Vagina (tissue), 2 donors: ENCODE results near the gene RIOX2. TPM values are rescaled to one million over a fixed set of nuclear protein-coding genes. Genes with fewer than 3 reads are reported as not detected.
"Not testable (repeated sequence)": the region's sequence is repeated elsewhere in the genome, so short reads cannot be mapped to it uniquely, and the experiment has no call there.

Source experiments
- DNase-seq, 2 donors: peaks; one replicate each; pipeline ENCODE4 v3.0.0-alpha.2; 2017; ENCODE audit errors: extremely low spot score in 2 of 2
- H3K27ac ChIP-seq: fragments of 200-600 bp; sonication (generic); one replicate; pipeline ENCODE4 v1.5.1; 2019
- H3K27me3 ChIP-seq: fragments of 200-600 bp; sonication (generic); one replicate; pipeline ENCODE4 v1.5.1; 2019
- H3K36me3 ChIP-seq, 2 donors: fragments of 200-600 bp; sonication (generic); one replicate each; pipeline ENCODE4 v1.5.1; 2017 to 2019
- H3K4me1 ChIP-seq: fragments of 200-600 bp; sonication (generic); one replicate; pipeline ENCODE4 v1.5.1; 2019
- H3K4me3 ChIP-seq, 2 donors: fragments of 200-600 bp; sonication (generic); 1 replicate in 1 of 2; 2 replicates in 1 of 2; pipeline ENCODE4 v1.5.1; 2016 to 2019
- H3K9me3 ChIP-seq: fragments of 200-600 bp; sonication (generic); one replicate; pipeline ENCODE4 v1.5.1; 2019
- CTCF ChIP-seq, 3 experiments: fragments of 450-650 bp in 2 of 3; fragments of 200-600 bp in 1 of 3; sonication (generic) in 1 of 3; IDR thresholded peaks; one replicate each; pipeline ENCODE4 v1.5.1; 2017 to 2019; ENCODE audit warnings: antibody characterized with exemption in 3 of 3, mild to moderate bottlenecking in 2 of 3, moderate library complexity in 2 of 3
- POLR2A ChIP-seq, 2 donors: fragments of 450-650 bp; IDR thresholded peaks; one replicate each; pipeline ENCODE4 v1.6.1; 2017; ENCODE audit warnings: antibody characterized with exemption in 2 of 2, mild to moderate bottlenecking in 2 of 2, moderate library complexity in 2 of 2
- POLR2AphosphoS5 ChIP-seq, 2 donors: sonication (generic); formaldehyde crosslinking; IDR thresholded peaks; one replicate each; pipeline ENCODE4 v1.9.0; 2017; ENCODE audit warnings: antibody characterized with exemption in 2 of 2, mild to moderate bottlenecking in 2 of 2, low read depth in 1 of 2; ENCODE audit not compliant: insufficient read depth in 1 of 2
- intact Hi-C: fragments of 100-400 bp; cut with DNase I; formaldehyde crosslinking; loops from one replicate; pipeline ENCODE4 v1.15.1; 2023
- total RNA-seq: library from RNA; depleted of rRNA; stranded (reverse); fragments of >200 nt; gene quantifications from one replicate; pipeline ENCODE4 v1.2.3, GENCODE V29; 2016

RIOX2 gene
- total RNA-seq, 1 donor from 2014 or later, result 33.4 TPM

DNA sequence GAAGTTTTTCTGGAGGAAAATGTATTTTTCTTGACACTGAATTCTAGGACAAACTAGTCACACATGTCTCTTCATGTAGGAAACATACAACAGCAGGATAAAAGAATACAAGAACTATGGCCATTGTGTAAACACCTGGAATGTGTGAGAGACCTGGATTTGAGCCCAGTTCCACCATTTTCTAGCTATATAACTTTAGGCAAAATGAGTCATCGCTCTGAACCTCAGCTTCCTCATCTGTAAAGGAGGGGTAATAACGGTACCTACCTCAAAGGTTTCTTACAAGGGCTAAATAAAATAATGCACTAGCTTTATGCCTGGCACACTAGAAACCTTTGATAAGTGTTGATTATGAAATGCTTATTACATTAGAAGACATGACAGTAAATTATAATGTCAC is 57.8 kb downstream of the RIOX2 start:
- intact Hi-C loops, result no loop called here
- peaks cover 0 to 13% of the 10 kb centered on the region in 2 donors for H3K36me3 ChIP-seq
- no peak overlapping the region for H3K27ac ChIP-seq
- H3K4me3 ChIP-seq, result no peak overlapping the region
- peaks cover 31% of the 10 kb centered on the region for H3K4me1 ChIP-seq
- H3K9me3 ChIP-seq, result no peaks in the 10 kb centered on the region
- H3K27me3 ChIP-seq, result no peaks in the 10 kb centered on the region
- no peak for DNase-seq
- TF ChIP-seq CTCF (IDR thresholded peaks at IDR 0.05) (no peak), POLR2AphosphoS5 (IDR thresholded peaks at IDR 0.05; ENCODE audit: insufficient read depth in 1 of 2, low read depth in 1 of 2) (no peak), POLR2A (IDR thresholded peaks at IDR 0.05) (no peak)

- Histone ChIP-seq H3K27ac (no peak overlapping the region), H3K36me3 (peaks cover 0 to 11% of the 10 kb centered on the region in 2 donors), H3K9me3 (no peaks in the 10 kb centered on the region), H3K4me1 (peaks cover 16% of the 10 kb centered on the region), H3K4me3 (no peak overlapping the region), H3K27me3 (no peaks in the 10 kb centered on the region)
- DNase-seq, result no peak
- intact Hi-C loops, result no loop called here
- TF ChIP-seq POLR2AphosphoS5 (IDR thresholded peaks at IDR 0.05; ENCODE audit: insufficient read depth in 1 of 2, low read depth in 1 of 2), result no peak
These were observed 60.8 kb downstream of the RIOX2 start for GRCh38 chr3:97911459-97911858.

DNA sequence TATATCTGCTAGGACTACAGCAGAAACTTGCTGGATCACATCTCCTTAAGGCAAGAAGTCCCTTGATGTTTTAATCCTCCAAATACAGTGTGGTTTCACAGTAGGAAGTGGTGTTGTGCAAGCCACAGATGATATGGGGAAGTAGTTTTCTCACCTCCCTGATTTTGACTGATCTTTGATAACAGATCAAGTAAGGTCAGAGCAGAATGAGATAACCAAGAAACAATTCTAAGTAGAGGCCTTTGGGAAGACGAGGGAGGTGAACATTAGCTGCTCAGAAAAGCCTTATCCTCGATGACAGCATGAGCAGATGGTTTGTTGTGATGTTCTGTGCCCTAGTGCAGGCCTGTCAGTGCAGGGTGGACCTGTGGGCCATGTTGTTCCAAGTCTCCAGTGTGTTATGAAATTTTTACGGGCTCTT is 61.3 kb downstream of the RIOX2 start:
- no peak overlapping the region for H3K27ac ChIP-seq
- no peak for DNase-seq
- peaks cover 16% of the 10 kb centered on the region for H3K4me1 ChIP-seq
- H3K27me3 ChIP-seq, result no peaks in the 10 kb centered on the region
- H3K4me3 ChIP-seq, result no peak overlapping the region
- TF ChIP-seq POLR2AphosphoS5 (IDR thresholded peaks at IDR 0.05; ENCODE audit: insufficient read depth in 1 of 2, low read depth in 1 of 2) (peak in 1 of 2 donors; percentile 22), POLR2A (IDR thresholded peaks at IDR 0.05) (no peak), CTCF (IDR thresholded peaks at IDR 0.05) (no peak)
- H3K36me3 ChIP-seq, result peaks cover 0 to 6% of the 10 kb centered on the region in 2 donors
- no peaks in the 10 kb centered on the region for H3K9me3 ChIP-seq
- intact Hi-C loops, result no loop called here

GRCh38 chr3:97910236-97910831 is 61.9 kb downstream of the RIOX2 start:
- H3K9me3 ChIP-seq, H3K4me3 ChIP-seq, H3K27ac ChIP-seq, DNase-seq, H3K27me3 ChIP-seq, intact Hi-C loops, H3K36me3 ChIP-seq: not testable (repeated sequence)
- H3K4me1 ChIP-seq, result peaks cover 16% of the 10 kb centered on the region

DNA sequence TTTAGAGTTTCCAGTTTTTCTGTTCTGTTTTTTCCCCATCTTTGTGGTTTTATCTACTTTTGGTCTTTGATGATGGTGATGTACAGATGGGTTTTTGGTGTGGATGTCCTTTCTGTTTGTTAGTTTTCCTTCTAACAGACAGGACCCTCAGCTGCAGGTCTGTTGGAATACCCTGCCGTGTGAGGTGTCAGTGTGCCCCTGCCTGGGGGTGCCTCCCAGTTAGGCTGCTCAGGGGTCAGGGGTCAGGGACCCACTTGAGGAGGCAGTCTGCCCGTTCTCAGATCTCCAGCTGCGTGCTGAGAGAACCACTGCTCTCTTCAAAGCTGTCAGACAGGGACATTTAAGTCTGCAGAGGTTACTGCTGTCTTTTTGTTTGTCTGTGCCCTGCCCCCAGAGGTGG is 62.4 kb downstream of the RIOX2 start:
- H3K9me3 ChIP-seq, intact Hi-C loops, H3K27me3 ChIP-seq, DNase-seq, H3K36me3 ChIP-seq, H3K27ac ChIP-seq, H3K4me3 ChIP-seq: not testable (repeated sequence)
- peaks cover 16% of the 10 kb centered on the region for H3K4me1 ChIP-seq

- no peak for DNase-seq
- Histone ChIP-seq H3K27me3 (no peaks in the 10 kb centered on the region), H3K9me3 (no peaks in the 10 kb centered on the region), H3K27ac (peak overlapping the region; percentile 30), H3K4me3 (no peak overlapping the region), H3K4me1 (peaks cover 19% of the 10 kb centered on the region), H3K36me3 (no peaks in the 10 kb centered on the region)
- TF ChIP-seq POLR2AphosphoS5 (IDR thresholded peaks at IDR 0.05; ENCODE audit: insufficient read depth in 1 of 2, low read depth in 1 of 2), result no peak
- TF ChIP-seq CTCF (IDR thresholded peaks at IDR 0.05), result no peak
- TF ChIP-seq POLR2A (IDR thresholded peaks at IDR 0.05), result no peak
- intact Hi-C loops, result no loop called here
These were observed 70.7 kb downstream of the RIOX2 start for GRCh38 chr3:97901313-97902248.
